ENCODE results near the gene SHBG.
"Not testable (repeated sequence)": the region's sequence is repeated elsewhere in the genome, so short reads cannot be mapped to it uniquely, and the experiment has no call there.

SHBG gene, protein sequence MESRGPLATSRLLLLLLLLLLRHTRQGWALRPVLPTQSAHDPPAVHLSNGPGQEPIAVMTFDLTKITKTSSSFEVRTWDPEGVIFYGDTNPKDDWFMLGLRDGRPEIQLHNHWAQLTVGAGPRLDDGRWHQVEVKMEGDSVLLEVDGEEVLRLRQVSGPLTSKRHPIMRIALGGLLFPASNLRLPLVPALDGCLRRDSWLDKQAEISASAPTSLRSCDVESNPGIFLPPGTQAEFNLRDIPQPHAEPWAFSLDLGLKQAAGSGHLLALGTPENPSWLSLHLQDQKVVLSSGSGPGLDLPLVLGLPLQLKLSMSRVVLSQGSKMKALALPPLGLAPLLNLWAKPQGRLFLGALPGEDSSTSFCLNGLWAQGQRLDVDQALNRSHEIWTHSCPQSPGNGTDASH

DNA sequence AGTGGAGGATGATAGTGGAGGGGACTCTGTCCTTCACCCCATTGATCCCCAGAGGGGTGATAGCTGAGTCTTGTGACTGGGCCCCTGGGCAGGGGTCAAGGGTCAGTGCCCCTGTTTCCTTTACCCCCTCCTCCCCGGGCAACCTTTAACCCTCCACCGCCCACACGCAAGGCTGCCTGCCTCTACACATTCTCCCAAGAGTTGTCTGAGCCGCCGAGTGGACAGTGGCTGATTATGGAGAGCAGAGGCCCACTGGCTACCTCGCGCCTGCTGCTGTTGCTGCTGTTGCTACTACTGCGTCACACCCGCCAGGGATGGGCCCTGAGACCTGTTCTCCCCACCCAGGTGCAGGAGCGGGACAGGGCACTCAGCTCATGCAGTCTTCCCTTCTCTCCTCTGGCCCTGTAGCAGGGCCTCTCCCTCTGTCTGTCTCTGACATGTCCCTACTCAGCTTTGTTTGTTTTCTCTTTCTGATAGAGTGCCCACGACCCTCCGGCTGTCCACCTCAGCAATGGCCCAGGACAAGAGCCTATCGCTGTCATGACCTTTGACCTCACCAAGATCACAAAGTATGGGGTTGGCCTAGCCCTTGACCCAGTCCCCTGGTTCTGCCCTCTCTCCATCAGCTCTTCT, at the start of gene SHBG:
SHBG (plus strand) TSS at position 197 of the 633 bp plus-strand sequence; CDS start at position 235, 38 bp downstream.
- FAIRE-seq, result no peak

DNA sequence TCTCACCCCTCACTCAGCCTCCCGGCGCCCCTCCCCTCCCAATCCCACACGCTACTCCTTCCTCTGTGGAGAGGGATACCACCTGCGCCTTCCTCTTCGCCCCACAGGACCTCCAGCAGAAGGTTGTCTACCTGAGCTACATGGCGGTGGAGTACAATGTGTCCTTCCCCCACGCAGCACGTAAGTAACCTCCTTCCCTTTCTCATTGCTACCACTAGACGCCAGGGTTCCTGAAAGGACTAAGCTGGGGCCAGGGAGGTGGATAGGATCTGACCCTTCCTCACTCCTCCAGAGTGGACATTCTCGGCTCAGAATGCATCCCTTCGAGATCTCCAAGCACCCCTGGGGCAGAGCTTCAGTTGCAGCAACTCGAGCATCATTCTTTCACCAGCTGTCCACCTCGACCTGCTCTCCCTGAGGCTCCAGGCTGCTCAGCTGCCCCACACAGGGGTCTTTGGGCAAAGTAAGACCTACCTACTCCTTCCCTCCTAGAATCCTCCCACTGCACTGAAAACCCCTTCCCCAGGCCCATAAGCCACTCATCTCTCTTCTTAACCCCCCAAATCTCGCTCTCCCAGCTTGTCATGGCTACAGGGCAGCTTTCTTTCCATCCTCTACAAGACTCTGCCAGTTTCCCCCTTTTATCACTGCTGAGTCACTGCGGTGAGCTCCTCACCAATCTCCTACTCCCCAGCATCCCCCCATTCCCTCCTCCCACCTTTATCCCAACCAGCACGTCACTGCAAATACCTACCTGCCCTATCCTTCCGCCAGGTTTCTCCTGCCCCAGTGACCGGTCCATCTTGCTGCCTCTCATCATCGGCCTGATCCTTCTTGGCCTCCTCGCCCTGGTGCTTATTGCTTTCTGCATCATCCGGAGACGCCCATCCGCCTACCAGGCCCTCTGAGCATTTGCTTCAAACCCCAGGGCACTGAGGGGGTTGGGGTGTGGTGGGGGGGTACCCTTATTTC, 49.0 kb upstream of the SHBG start:
- FAIRE-seq, result no peak

DNA sequence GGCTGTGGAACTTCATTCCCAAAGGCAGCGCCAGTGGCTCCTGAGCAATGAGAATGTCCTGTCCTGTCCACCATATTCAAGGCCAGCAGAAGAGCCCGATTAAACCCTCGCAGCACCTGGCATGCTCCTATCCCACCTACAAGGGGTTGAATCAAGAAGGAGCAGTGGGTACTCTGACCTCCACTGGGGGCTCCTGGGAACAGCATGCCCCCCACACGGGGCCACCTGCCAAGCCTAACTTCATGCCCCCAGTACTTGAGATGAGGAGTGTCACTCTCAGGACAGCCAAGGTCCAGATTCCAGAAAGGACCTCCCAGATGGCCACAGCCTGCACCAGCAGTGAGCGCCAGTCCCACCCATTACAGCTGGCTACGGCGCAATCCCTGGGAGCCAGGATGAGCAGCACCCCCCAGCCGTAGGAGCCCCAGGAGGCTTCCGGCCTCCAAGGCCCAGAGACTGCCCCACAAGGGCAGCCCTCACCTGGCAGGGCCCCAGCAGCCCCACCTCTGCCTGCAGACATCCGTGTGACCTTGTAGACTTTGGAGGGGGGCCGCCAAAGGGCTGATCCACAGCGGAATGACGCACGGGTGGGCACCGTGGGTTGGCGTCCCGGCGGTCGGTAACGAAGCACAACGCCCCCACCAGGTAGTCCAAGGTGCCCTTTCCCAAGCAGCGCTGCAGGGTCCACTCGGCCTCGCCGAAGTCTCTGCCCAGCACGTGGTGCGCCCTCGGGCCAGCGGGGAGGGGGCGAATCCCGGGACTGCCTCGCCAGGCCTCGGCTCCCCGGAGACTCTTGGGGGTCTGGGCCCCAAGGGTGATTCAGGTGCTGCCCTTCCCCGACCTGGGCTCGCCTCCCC, 47.3 kb upstream of the SHBG start:
- FAIRE-seq, result no peak

GRCh38 chr17:7583253-7584109, 46.5 kb upstream of the SHBG start, which contains the start of gene MPDU1:
TSS of gene MPDU1 (plus strand) at chr17:7583852. CDS start at chr17:7583863, 11 bp downstream.
- FAIRE-seq, result peak; percentile 93

DNA sequence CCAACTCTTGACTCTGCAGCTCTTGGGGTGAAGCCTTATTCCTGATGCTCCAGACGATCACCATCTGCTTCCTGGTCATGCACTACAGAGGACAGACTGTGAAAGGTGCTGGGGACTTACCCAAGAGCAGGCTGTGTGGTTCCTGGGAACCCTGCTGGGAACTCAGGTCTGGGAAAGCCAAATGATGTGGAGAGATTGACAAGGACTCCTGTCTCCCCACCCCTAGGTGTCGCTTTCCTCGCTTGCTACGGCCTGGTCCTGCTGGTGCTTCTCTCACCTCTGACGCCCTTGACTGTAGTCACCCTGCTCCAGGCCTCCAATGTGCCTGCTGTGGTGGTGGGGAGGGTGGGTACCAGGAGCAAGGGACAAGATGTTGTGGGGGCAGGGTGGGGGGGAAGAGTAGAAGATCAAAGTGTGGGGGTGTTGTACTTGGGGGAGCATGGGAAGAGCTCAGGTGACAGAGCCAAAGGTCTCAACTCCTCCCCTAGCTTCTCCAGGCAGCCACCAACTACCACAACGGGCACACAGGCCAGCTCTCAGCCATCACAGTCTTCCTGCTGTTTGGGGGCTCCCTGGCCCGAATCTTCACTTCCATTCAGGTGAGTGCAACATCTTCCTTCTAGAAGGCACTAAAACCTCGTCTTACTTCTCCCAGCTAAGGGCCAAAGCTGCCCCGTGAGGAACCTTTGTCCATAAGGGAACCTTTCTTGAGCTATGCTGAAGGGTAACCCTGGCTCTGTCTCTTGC, 43.1 kb upstream of the SHBG start:
- no peak for FAIRE-seq

GRCh38 chr17:7587420-7588151, 42.3 kb upstream of the SHBG start:
- FAIRE-seq, result no peak

DNA sequence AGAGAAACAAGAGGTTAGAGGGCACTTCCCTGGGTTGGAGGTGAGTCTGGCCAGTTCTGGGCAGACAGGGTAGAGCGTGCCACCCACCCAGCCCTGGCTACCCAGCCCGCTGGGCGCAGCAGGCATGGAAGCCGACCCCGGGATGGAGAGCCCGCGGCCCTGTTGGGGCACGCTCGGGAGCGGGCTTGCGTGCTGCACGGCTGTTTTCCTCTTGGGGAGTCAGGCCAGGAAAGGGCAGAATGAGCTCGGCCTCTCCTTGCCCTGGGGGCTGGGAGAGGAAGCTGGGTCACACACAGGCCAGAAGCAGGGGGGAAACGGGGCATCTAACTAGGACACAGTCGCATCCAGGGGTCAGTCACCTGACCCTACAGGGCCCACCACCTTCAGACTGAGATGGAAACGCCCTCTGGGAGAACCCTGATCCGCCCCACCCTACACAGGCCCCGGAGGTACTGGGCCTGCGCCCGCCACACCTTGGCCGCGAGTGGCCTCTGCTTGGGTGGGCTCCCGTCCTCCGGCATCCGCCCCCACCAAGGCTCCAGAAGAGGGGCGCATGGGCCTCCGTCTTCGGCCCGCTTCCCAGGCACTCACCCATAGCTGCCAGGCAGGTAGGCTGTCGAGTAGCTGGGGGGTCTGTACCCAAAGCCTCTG, 41.3 kb upstream of the SHBG start:
- FAIRE-seq, result no peak

- no peak for FAIRE-seq
Measured at GRCh38 chr17:7589204-7589868, 40.6 kb upstream of the SHBG start.

- no peak for FAIRE-seq
Measured at GRCh38 chr17:7589891-7590691, 39.8 kb upstream of the SHBG start, which contains the start of gene SOX15. TSS of gene SOX15 (minus strand) at chr17:7590094. CDS start at chr17:7589676, 418 bp downstream.

DNA sequence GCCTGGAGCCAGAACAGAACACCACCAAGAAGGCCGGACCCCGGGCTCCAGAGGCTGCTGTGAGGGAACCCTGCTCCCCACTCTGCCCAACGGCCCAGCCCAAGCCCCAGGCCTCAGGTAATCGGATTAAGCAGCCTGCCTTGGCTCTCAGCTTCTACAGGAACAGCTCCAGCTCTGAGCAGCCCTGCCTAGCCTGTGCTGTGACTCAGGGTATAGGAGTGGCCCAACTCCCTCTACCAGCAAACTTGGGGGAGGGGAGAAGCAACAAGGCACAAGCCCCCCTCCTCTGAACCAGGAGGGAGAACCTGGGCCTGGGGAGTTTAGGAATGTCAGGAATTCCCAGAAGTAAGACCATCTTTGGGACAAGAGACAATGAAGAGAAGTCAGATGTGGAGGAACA, 39.2 kb upstream of the SHBG start:
- no peak for FAIRE-seq

GRCh38 chr17:7591596-7591995, 38.3 kb upstream of the SHBG start:
- no peak for FAIRE-seq

GRCh38 chr17:7592422-7593021, 37.4 kb upstream of the SHBG start:
- FAIRE-seq, result no peak

DNA sequence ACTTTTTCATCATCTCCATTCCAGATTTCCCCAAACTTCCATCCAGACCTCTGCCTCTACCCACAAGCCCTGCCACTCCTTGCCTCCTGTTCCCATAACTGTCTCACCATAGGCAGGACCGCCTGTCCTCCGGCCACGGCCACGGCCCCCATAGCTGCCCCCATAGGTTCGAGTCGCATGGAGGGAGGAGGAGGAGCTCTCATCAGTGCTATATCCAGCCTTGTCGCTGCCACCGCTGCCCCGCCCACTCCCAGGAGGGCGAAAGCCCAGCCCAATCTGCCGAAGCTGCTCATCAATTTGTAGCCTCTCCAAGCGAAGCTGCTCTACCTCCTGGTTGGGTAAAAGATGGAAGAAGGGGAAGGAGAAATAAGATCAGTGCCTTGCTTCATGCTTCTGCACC, 36.6 kb upstream of the SHBG start:
- no peak for FAIRE-seq

DNA sequence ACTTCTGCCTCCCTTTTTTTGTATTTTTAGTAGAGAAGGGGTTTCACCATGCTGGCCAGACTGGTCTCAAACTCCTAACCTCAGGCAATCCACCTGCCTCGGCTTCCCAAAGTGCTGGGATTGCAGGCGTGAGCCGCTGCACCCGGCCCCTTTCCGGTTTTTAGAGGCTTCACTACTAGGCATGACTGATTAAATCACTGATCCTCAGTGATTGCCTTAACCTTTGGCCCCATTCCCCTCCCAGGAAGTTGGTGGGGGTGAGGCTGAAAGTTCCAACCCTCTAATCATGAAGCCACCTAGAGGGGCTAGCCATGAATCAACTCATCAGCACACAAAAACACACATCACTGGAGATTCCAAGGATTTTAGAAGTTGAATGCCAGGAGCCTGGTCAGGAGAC, 32.4 kb upstream of the SHBG start:
- FAIRE-seq, result not testable (repeated sequence)

GRCh38 chr17:7606280-7606679, 23.7 kb upstream of the SHBG start:
- FAIRE-seq, result no peak

- no peak for FAIRE-seq
Measured at GRCh38 chr17:7610641-7611040, 19.3 kb upstream of the SHBG start.
